CD4-positive, alpha-beta memory T cell (primary cell): Measurements from ENCODE around the gene CREG1. TPM values are rescaled to one million over a fixed set of nuclear protein-coding genes. Genes with fewer than 3 reads are reported as not detected.
A peak's percentile ranks its signal among the peaks of the same experiment; 100 is the strongest.
"Not testable (repeated sequence)": the region's sequence is repeated elsewhere in the genome, so short reads cannot be mapped to it uniquely, and the experiment has no call there.

Experiments
- CTCF ChIA-PET: fragments of 350-600 bp; sonication (Branson Sonifier 250); formaldehyde crosslinking; loops from one replicate; lab custom pipeline; 2021; ENCODE audit warnings: inconsistent platforms; ENCODE audit not compliant: partially characterized antibody; lab: Charles Lee
- POLR2A ChIA-PET: fragments of 350-600 bp; sonication (Branson Sonifier 250); formaldehyde crosslinking; loops from one replicate; lab custom pipeline; 2021; ENCODE audit not compliant: partially characterized antibody; lab: Charles Lee
- DNase-seq, 5 donors: peaks; one replicate each; pipeline versions ENCODE4 v3.0.0 to v3.0.0-alpha.2; 2020 to 2022; ENCODE audit warnings: mixed read lengths in 1 of 5
- H3K27ac ChIP-seq: one replicate; pipeline ENCODE4 v1.7.0; 2013; ENCODE audit warnings: low read depth, low read length
- H3K27me3 ChIP-seq: 2 replicates; pipeline ENCODE4 v1.7.0; 2013; ENCODE audit warnings: mild to moderate bottlenecking, low read length, moderate library complexity; ENCODE audit not compliant: insufficient read depth
- H3K36me3 ChIP-seq: 2 replicates; pipeline ENCODE4 v1.7.0; 2013; ENCODE audit warnings: mild to moderate bottlenecking, low read length, moderate library complexity; ENCODE audit not compliant: insufficient read depth
- H3K4me1 ChIP-seq: 2 replicates; pipeline ENCODE4 v1.7.0; 2013; ENCODE audit warnings: mild to moderate bottlenecking, low read length, moderate library complexity; ENCODE audit not compliant: insufficient read depth
- H3K4me3 ChIP-seq, 2 donors: one replicate each; pipeline ENCODE4 v1.7.0; 2013; ENCODE audit warnings: low read length in 2 of 2, mild to moderate bottlenecking in 1 of 2
- H3K9me3 ChIP-seq, 2 donors: one replicate each; pipeline ENCODE4 v1.7.0; 2013; ENCODE audit warnings: low read length in 2 of 2, control low read depth in 1 of 2; ENCODE audit not compliant: control insufficient read depth in 1 of 2
- H3K27ac Mint-ChIP-seq, 7 donors: one replicate each; pipeline ENCODE4 v1.8.0; 2020 to 2021; ENCODE audit warnings: mixed read lengths in 7 of 7, mild to moderate bottlenecking in 6 of 7, inconsistent platforms in 3 of 7, moderate library complexity in 3 of 7
- H3K27me3 Mint-ChIP-seq, 2 donors: one replicate each; pipeline ENCODE4 v1.8.0; 2020 to 2021; ENCODE audit warnings: mixed read lengths in 2 of 2
- H3K36me3 Mint-ChIP-seq, 2 donors: one replicate each; pipeline ENCODE4 v1.8.0; 2020 to 2021; ENCODE audit warnings: mixed read lengths in 2 of 2, inconsistent platforms in 1 of 2, mild to moderate bottlenecking in 1 of 2
- H3K4me1 Mint-ChIP-seq, 4 donors: one replicate each; pipeline ENCODE4 v1.8.0; 2020 to 2021; ENCODE audit warnings: mixed read lengths in 4 of 4, mild to moderate bottlenecking in 1 of 4
- H3K4me3 Mint-ChIP-seq, 8 donors: one replicate each; pipeline ENCODE4 v1.8.0; 2020 to 2021; ENCODE audit warnings: mixed read lengths in 8 of 8, mild to moderate bottlenecking in 7 of 8, moderate library complexity in 6 of 8, inconsistent platforms in 3 of 8
- H3K9me3 Mint-ChIP-seq, 8 donors: one replicate each; pipeline ENCODE4 v1.8.0; 2020 to 2021; ENCODE audit warnings: mixed read lengths in 8 of 8, mild to moderate bottlenecking in 5 of 8, inconsistent platforms in 3 of 8, moderate library complexity in 1 of 8
- intact Hi-C: fragments of 100-400 bp; cut with micrococcal nuclease; formaldehyde crosslinking; loops from one replicate; pipeline ENCODE4 v1.15.1; 2023
- polyA plus RNA-seq, 2 donors: library from polyadenylated mRNA; unstranded; fragments of 300-500 nt; fragmentation: Illumina TruSeq; gene quantifications; one replicate each; pipeline ENCODE4 v1.2.3, GENCODE V29; 2021
- total RNA-seq, 2 experiments: library from RNA; stranded (reverse); gene quantifications; one replicate each; pipeline ENCODE4 v1.2.3, GENCODE V29; 2021

CREG1 gene
- total and polyA plus RNA-seq, 4 experiments from 2014 or later = 19.4 to 27.7 (median 21.3) TPM

GRCh38 chr1:167582064-167582463 is 28.5 kb upstream of the CREG1 start:
- H3K4me1 ChIP-seq = no peaks in the 10 kb centered on the region
- POLR2A ChIA-PET = no interaction called here
- H3K4me3 ChIP-seq = no peak overlapping the region
- Mint-ChIP-seq H3K4me3 (no peak overlapping the region), H3K36me3 (no peaks in the 10 kb centered on the region), H3K27me3 (peaks cover 0 to 6% of the 10 kb centered on the region in 2 donors), H3K27ac (no peak overlapping the region), H3K9me3 (no peaks in the 10 kb centered on the region), H3K4me1 (no peaks in the 10 kb centered on the region)
- H3K27ac ChIP-seq = no peak overlapping the region
- H3K9me3 ChIP-seq = no peaks in the 10 kb centered on the region
- no peaks in the 10 kb centered on the region for H3K27me3 ChIP-seq
- CTCF ChIA-PET = no interaction called here
- no peaks in the 10 kb centered on the region for H3K36me3 ChIP-seq
- intact Hi-C loops = no loop called here
- DNase-seq = no peak

DNA sequence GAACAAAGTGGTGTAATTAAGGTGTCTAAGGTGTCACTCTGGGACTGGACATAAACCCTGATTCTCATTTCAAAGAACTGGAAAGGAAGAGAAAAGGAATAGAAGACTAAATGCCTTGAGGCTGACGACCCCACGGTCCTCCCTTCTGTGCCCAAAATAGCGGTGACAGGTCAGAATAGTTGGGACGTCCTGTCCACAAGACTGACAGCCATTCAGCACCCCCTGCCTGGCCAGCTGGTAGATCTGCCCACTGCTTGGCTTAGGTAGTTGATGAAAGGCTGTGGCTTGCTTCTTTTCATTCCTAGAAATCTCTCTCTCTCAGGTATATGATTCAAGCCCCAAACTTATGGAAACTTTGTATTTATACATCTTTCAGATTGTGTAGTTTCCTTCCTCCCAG is 26.4 kb upstream of the CREG1 start:
- Histone ChIP-seq H3K36me3 (no peaks in the 10 kb centered on the region), H3K27ac (no peak overlapping the region), H3K4me1 (no peaks in the 10 kb centered on the region), H3K9me3 (no peaks in the 10 kb centered on the region), H3K4me3 (no peak overlapping the region), H3K27me3 (no peaks in the 10 kb centered on the region)
- no peaks in the 10 kb centered on the region for H3K9me3 Mint-ChIP-seq
- H3K36me3 Mint-ChIP-seq = no peaks in the 10 kb centered on the region
- H3K27me3 Mint-ChIP-seq = peaks cover 8 to 9% of the 10 kb centered on the region in 2 donors
- H3K4me3 Mint-ChIP-seq = no peak overlapping the region
- intact Hi-C loops = no loop called here
- ChIA-PET CTCF (no interaction called here), POLR2A (no interaction called here)
- H3K27ac Mint-ChIP-seq = no peak overlapping the region
- no peak for DNase-seq
- no peaks in the 10 kb centered on the region for H3K4me1 Mint-ChIP-seq

GRCh38 chr1:167578939-167579521 is 25.5 kb upstream of the CREG1 start:
- no peak overlapping the region for H3K4me3 Mint-ChIP-seq
- ChIA-PET CTCF (no interaction called here), POLR2A (no interaction called here)
- no peaks in the 10 kb centered on the region for H3K4me1 Mint-ChIP-seq
- H3K27me3 ChIP-seq = no peaks in the 10 kb centered on the region
- no peaks in the 10 kb centered on the region for H3K4me1 ChIP-seq
- no peaks in the 10 kb centered on the region for H3K36me3 ChIP-seq
- no peak overlapping the region for H3K27ac Mint-ChIP-seq
- H3K9me3 Mint-ChIP-seq = no peaks in the 10 kb centered on the region
- H3K27me3 Mint-ChIP-seq = peaks cover 9% of the 10 kb centered on the region in 2 donors
- intact Hi-C loops = no loop called here
- no peak for DNase-seq
- no peaks in the 10 kb centered on the region for H3K9me3 ChIP-seq
- no peak overlapping the region for H3K27ac ChIP-seq
- no peak overlapping the region for H3K4me3 ChIP-seq
- H3K36me3 Mint-ChIP-seq = no peaks in the 10 kb centered on the region

- intact Hi-C loops = no loop called here
- H3K9me3 ChIP-seq = no peaks in the 10 kb centered on the region
- H3K27me3 Mint-ChIP-seq = peaks cover 15 to 18% of the 10 kb centered on the region in 2 donors
- H3K9me3 Mint-ChIP-seq = peaks cover 0 to under 1% (median 0%) of the 10 kb centered on the region in 8 donors
- POLR2A ChIA-PET = no interaction called here
- H3K36me3 Mint-ChIP-seq = no peaks in the 10 kb centered on the region
- H3K36me3 ChIP-seq = no peaks in the 10 kb centered on the region
- H3K4me1 ChIP-seq = no peaks in the 10 kb centered on the region
- no peak overlapping the region for H3K27ac ChIP-seq
- H3K4me1 Mint-ChIP-seq = no peaks in the 10 kb centered on the region
- H3K27me3 ChIP-seq = no peaks in the 10 kb centered on the region
- H3K27ac Mint-ChIP-seq = no peak overlapping the region
- H3K4me3 Mint-ChIP-seq = no peak overlapping the region
- no peak overlapping the region for H3K4me3 ChIP-seq
- CTCF ChIA-PET = interaction anchor here (1.1 kb wide), 1 partner anchor 24 kb away, joined by 3 read pairs; no protein-coding TSS in a partner anchor
- DNase-seq = no peak
Measured at GRCh38 chr1:167575649-167576048, 22.1 kb upstream of the CREG1 start.

DNA sequence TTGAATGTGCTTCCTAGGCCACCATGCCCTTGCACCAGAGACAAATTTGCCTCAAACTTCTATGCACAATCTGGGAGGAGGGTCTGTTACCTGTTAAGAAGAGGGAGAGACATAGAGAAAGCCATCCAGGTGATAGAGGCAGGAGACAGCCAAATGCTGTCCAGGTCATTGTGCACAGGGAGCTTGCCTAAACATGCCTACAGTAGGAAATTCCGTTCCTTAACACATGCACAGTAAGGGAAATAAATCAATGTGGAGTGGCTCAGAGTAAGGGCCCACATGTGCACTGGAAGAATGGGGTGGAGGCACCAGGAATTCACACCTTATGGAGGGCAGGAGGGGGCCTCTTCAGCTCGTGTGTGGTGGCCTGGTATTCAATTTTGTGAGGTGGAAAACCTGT is 19.5 kb upstream of the CREG1 start:
- ChIA-PET CTCF (interaction anchor here (1.6 kb wide), 1 partner anchor 64 kb away, joined by 3 read pairs; no protein-coding TSS in a partner anchor), POLR2A (no interaction called here)
- Mint-ChIP-seq H3K36me3 (no peaks in the 10 kb centered on the region), H3K4me1 (no peaks in the 10 kb centered on the region), H3K27me3 (peaks cover 10 to 24% of the 10 kb centered on the region in 2 donors), H3K27ac (no peak overlapping the region), H3K4me3 (no peak overlapping the region), H3K9me3 (peaks cover 0 to 3% (median 0%) of the 10 kb centered on the region in 8 donors)
- Histone ChIP-seq H3K27ac (no peak overlapping the region), H3K4me1 (no peaks in the 10 kb centered on the region), H3K27me3 (no peaks in the 10 kb centered on the region), H3K36me3 (no peaks in the 10 kb centered on the region), H3K4me3 (no peak overlapping the region), H3K9me3 (no peaks in the 10 kb centered on the region)
- intact Hi-C loops = no loop called here
- DNase-seq = no peak

- H3K4me1 Mint-ChIP-seq, H3K36me3 Mint-ChIP-seq, intact Hi-C loops, H3K4me3 Mint-ChIP-seq, H3K9me3 Mint-ChIP-seq, DNase-seq, H3K36me3 ChIP-seq, H3K9me3 ChIP-seq, H3K4me3 ChIP-seq, H3K4me1 ChIP-seq, H3K27me3 ChIP-seq, H3K27ac ChIP-seq: not testable (repeated sequence)
- H3K27me3 Mint-ChIP-seq = peaks cover 6 to 18% of the 10 kb centered on the region in 2 donors
- ChIA-PET POLR2A (interaction anchor here (1.6 kb wide), 1 partner anchor 104 kb away, joined by 3 read pairs; no protein-coding TSS in a partner anchor), CTCF (interaction anchor here (0.9 to 1.5 kb wide), 3 partner anchors 13 to 98 kb away, joined by 3 to 5 read pairs (median 3); no protein-coding TSS in a partner anchor)
- peak overlapping the region in 1 of 7 donors; percentile 66 for H3K27ac Mint-ChIP-seq
Measured at GRCh38 chr1:167570712-167571111, 17.1 kb upstream of the CREG1 start.

DNA sequence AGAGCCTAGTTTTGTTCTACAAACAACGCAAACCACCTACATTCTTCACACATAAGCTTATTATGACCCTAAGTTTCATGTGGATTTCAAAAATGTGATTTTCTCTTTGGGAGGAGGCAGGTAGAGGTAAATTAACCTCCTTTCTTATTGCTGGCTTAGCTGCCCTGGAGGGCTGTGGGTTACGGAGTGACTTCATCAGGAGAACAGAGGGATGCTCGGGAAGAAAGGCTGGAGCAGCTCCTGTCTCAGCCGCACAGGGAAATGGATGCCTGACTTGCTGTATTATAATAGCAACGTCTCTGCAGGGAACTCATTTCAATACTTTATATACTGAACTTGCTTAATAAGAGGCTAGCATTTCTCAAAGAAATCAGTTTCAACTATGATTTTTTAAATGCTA is 14.1 kb upstream of the CREG1 start:
- H3K4me1 Mint-ChIP-seq = peaks cover 0 to 1% (median 0%) of the 10 kb centered on the region in 4 donors
- H3K27me3 ChIP-seq = no peaks in the 10 kb centered on the region
- H3K36me3 Mint-ChIP-seq = no peaks in the 10 kb centered on the region
- H3K4me3 ChIP-seq = no peak overlapping the region
- H3K4me3 Mint-ChIP-seq = no peak overlapping the region
- H3K27ac Mint-ChIP-seq = no peak overlapping the region
- peaks cover 0 to 3% (median 0%) of the 10 kb centered on the region in 8 donors for H3K9me3 Mint-ChIP-seq
- ChIA-PET POLR2A (interaction anchor here (0.7 kb wide), 1 partner anchor 145 kb away, joined by 6 read pairs; no protein-coding TSS in a partner anchor), CTCF (interaction anchor here (1.6 to 3.6 kb wide), 2 partner anchors 10 to 14 kb away, joined by 3 to 15 read pairs; partner anchors contain the start of gene CREG1)
- no peaks in the 10 kb centered on the region for H3K36me3 ChIP-seq
- intact Hi-C loops = no loop called here
- no peaks in the 10 kb centered on the region for H3K9me3 ChIP-seq
- DNase-seq = no peak
- peaks cover 3 to 11% of the 10 kb centered on the region in 2 donors for H3K27me3 Mint-ChIP-seq
- H3K4me1 ChIP-seq = no peaks in the 10 kb centered on the region
- H3K27ac ChIP-seq = no peak overlapping the region
